Neural cell (in vitro differentiated cells): ENCODE data around the gene PHLDA2. TPM values are rescaled to one million over a fixed set of nuclear protein-coding genes. Genes with fewer than 3 reads are reported as not detected.
"Not testable (repeated sequence)": the region's sequence is repeated elsewhere in the genome, so short reads cannot be mapped to it uniquely, and the experiment has no call there.

ENCODE experiments used
- H2AFZ ChIP-seq: fragments of 200-600, 300-800 bp; sonication (generic), shearing (Covaris generic); 2 replicates; pipeline ENCODE4 v1.6.0; 2014; ENCODE audit warnings: low read depth, mild to moderate bottlenecking, antibody characterized with exemption, low read length, moderate library complexity
- H3F3A ChIP-seq: fragments of 200-600 bp; shearing (Covaris generic); 2 replicates; pipeline ENCODE4 v1.6.1; 2016; ENCODE audit warnings: mild to moderate bottlenecking, moderate library complexity, mixed read lengths, antibody characterized with exemption, low read length; ENCODE audit not compliant: insufficient read depth, poor library complexity, severe bottlenecking
- H3K27ac ChIP-seq: fragments of 200-600, 300-800 bp; sonication (generic), shearing (Covaris generic); 2 replicates; pipeline ENCODE4 v1.5.1; 2014; ENCODE audit warnings: mild to moderate bottlenecking, low read length, moderate library complexity
- H3K27me3 ChIP-seq: fragments of 300-800, 200-600 bp; sonication (generic), shearing (Covaris generic); 2 replicates; pipeline ENCODE4 v1.6.0; 2014; ENCODE audit warnings: mild to moderate bottlenecking, low read depth, low read length, moderate library complexity; ENCODE audit not compliant: insufficient read depth
- H3K36me3 ChIP-seq: fragments of 300-800, 200-600 bp; sonication (generic), shearing (Covaris generic); 2 replicates; pipeline ENCODE4 v1.5.1; 2014; ENCODE audit warnings: mild to moderate bottlenecking, antibody characterized with exemption, low read length, moderate library complexity; ENCODE audit not compliant: insufficient read depth
- H3K4me2 ChIP-seq: fragments of 300-800, 200-600 bp; sonication (generic), shearing (Covaris generic); 2 replicates; pipeline ENCODE4 v1.6.0; 2014; ENCODE audit warnings: mild to moderate bottlenecking, low read length
- H3K4me3 ChIP-seq: fragments of 300-800, 200-600 bp; sonication (generic), shearing (Covaris generic); 2 replicates; pipeline ENCODE4 v1.5.1; 2014; ENCODE audit warnings: mild to moderate bottlenecking, low read length, moderate library complexity
- H3K79me2 ChIP-seq: fragments of 200-600 bp; shearing (Covaris generic); replicated peaks from 2 replicates; pipeline ENCODE4 v1.6.0; 2014; ENCODE audit warnings: mild to moderate bottlenecking, low read length, moderate library complexity; ENCODE audit not compliant: insufficient read depth
- H3K9ac ChIP-seq: fragments of 300-800, 200-600 bp; sonication (generic), shearing (Covaris generic); 2 replicates; pipeline ENCODE4 v1.6.1; 2016; ENCODE audit warnings: mild to moderate bottlenecking, low read length, mixed read lengths
- H3K9me2 ChIP-seq: fragments of 200-600 bp; shearing (Covaris generic); 2 replicates; pipeline ENCODE4 v1.6.1; 2016; ENCODE audit warnings: mild to moderate bottlenecking, low read length, mixed read lengths; ENCODE audit not compliant: insufficient read depth
- H3K9me3 ChIP-seq: fragments of 200-600, 300-800 bp; sonication (generic), shearing (Covaris generic); 2 replicates; pipeline ENCODE4 v1.6.1; 2016; ENCODE audit warnings: mild to moderate bottlenecking, mixed run types, low read length, moderate library complexity, mixed read lengths
- H4K20me1 ChIP-seq: fragments of 200-600 bp; shearing (Covaris generic); 2 replicates; pipeline ENCODE4 v1.6.1; 2016; ENCODE audit warnings: mild to moderate bottlenecking, mixed run types; ENCODE audit not compliant: insufficient read depth
- CTCF ChIP-seq: fragments of 450-650 bp; IDR thresholded peaks from 2 replicates; pipeline ENCODE4 v1.5.1; 2014; ENCODE audit warnings: antibody characterized with exemption, mild to moderate bottlenecking, moderate library complexity; ENCODE audit not compliant: poor library complexity, severe bottlenecking
- EP300 ChIP-seq: fragments of 450-650 bp; conservative IDR thresholded peaks from 2 replicates; pipeline ENCODE4 v1.6.1; 2014; ENCODE audit warnings: antibody characterized with exemption, mild to moderate bottlenecking, moderate library complexity; ENCODE audit not compliant: poor library complexity, severe bottlenecking
- EZH2 ChIP-seq: fragments of 200-600, 300-800 bp; shearing (Covaris generic), sonication (generic); IDR thresholded peaks from 2 replicates; pipeline ENCODE4 v1.6.1; 2014; ENCODE audit warnings: antibody characterized with exemption, low read length, borderline replicate concordance, mild to moderate bottlenecking; ENCODE audit not compliant: insufficient read depth, poor library complexity, severe bottlenecking
- MXI1 ChIP-seq: fragments of 450-650 bp; conservative IDR thresholded peaks from 2 replicates; pipeline ENCODE4 v1.6.1; 2014; ENCODE audit warnings: antibody characterized with exemption, mild to moderate bottlenecking; ENCODE audit not compliant: poor library complexity, severe bottlenecking
- POLR2AphosphoS5 ChIP-seq: IDR thresholded peaks from 2 replicates; pipeline ENCODE4 v1.6.1; 2012
- RAD21 ChIP-seq: fragments of 450-650 bp; conservative IDR thresholded peaks from 2 replicates; pipeline ENCODE4 v1.6.1; 2014; ENCODE audit warnings: antibody characterized with exemption, mild to moderate bottlenecking, moderate library complexity
- SMC3 ChIP-seq: fragments of 450-650 bp; conservative IDR thresholded peaks from 2 replicates; pipeline ENCODE4 v1.6.1; 2014; ENCODE audit warnings: antibody characterized with exemption, mild to moderate bottlenecking, moderate library complexity; ENCODE audit not compliant: poor library complexity
- TAF1 ChIP-seq: IDR thresholded peaks from 2 replicates; pipeline ENCODE4 v1.6.1; 2012; ENCODE audit warnings: low read depth
- polyA plus RNA-seq: library from polyadenylated mRNA; depleted of rRNA; stranded (reverse); fragments of >200 nt; gene quantifications from 2 replicates; pipeline ENCODE4 v1.2.3, GENCODE V29; 2014
- TF ChIP-seq, protein P1 (sequence below): IDR thresholded peaks from 2 replicates; pipeline ENCODE4 v1.6.1; 2012; ENCODE audit warnings: borderline replicate concordance

The PHLDA2 gene
- polyA plus RNA-seq, 1 donor from 2014 or later: not detected

- TF ChIP-seq MXI1 (no peak), RAD21 (no peak), SMC3 (no peak), EZH2 (no peak), CTCF (no peak), EP300 (no peak), POLR2AphosphoS5 (no peak), TAF1 (no peak)
- TF ChIP-seq, protein P1, sequence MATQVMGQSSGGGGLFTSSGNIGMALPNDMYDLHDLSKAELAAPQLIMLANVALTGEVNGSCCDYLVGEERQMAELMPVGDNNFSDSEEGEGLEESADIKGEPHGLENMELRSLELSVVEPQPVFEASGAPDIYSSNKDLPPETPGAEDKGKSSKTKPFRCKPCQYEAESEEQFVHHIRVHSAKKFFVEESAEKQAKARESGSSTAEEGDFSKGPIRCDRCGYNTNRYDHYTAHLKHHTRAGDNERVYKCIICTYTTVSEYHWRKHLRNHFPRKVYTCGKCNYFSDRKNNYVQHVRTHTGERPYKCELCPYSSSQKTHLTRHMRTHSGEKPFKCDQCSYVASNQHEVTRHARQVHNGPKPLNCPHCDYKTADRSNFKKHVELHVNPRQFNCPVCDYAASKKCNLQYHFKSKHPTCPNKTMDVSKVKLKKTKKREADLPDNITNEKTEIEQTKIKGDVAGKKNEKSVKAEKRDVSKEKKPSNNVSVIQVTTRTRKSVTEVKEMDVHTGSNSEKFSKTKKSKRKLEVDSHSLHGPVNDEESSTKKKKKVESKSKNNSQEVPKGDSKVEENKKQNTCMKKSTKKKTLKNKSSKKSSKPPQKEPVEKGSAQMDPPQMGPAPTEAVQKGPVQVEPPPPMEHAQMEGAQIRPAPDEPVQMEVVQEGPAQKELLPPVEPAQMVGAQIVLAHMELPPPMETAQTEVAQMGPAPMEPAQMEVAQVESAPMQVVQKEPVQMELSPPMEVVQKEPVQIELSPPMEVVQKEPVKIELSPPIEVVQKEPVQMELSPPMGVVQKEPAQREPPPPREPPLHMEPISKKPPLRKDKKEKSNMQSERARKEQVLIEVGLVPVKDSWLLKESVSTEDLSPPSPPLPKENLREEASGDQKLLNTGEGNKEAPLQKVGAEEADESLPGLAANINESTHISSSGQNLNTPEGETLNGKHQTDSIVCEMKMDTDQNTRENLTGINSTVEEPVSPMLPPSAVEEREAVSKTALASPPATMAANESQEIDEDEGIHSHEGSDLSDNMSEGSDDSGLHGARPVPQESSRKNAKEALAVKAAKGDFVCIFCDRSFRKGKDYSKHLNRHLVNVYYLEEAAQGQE: no peak
- H2AFZ ChIP-seq: no peak overlapping the region
- no peak overlapping the region for H3K9ac ChIP-seq
- peaks cover under 1% of the 10 kb centered on the region for H3K27me3 ChIP-seq
- no peaks in the 10 kb centered on the region for H4K20me1 ChIP-seq
- no peak overlapping the region for H3K27ac ChIP-seq
- no peak overlapping the region for H3K4me2 ChIP-seq
- H3K79me2 ChIP-seq: no peaks in the 10 kb centered on the region
- no peaks in the 10 kb centered on the region for H3K36me3 ChIP-seq
- no peaks in the 10 kb centered on the region for H3F3A ChIP-seq
- H3K4me3 ChIP-seq: no peak overlapping the region
- no peaks in the 10 kb centered on the region for H3K9me3 ChIP-seq
- no peaks in the 10 kb centered on the region for H3K9me2 ChIP-seq
These were observed 21.1 kb downstream of the PHLDA2 start for GRCh38 chr11:2908130-2908529.

DNA sequence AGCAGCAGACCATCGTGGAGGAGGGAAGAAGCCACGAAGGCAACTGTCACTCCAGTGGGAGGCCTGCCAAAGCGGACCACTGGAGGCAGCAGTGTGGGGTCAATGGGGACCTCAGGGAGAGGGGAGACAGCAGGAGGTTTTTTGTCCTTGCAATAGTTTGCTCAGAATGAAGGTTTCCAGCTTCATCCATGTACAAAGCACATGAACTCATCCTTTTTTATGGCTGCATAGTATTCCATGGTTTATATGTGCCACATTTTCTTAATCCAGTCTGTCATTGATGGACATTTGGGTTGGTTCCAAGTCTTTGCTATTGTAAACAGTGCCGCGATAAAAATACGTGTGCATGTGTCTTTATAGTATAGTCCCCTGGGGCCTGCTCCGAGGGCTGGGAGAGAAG, 23.9 kb downstream of the PHLDA2 start:
- not testable (repeated sequence) for H3K4me2 ChIP-seq, H3K79me2 ChIP-seq, H3F3A ChIP-seq, H3K9ac ChIP-seq, H3K9me2 ChIP-seq, H2AFZ ChIP-seq, H3K27ac ChIP-seq, H3K36me3 ChIP-seq, H4K20me1 ChIP-seq, H3K4me3 ChIP-seq, H3K9me3 ChIP-seq
- H3K27me3 ChIP-seq: peaks cover 16% of the 10 kb centered on the region
